ENCODE results near the gene LKAAEAR1. TPM values are rescaled to one million over a fixed set of nuclear protein-coding genes. Genes with fewer than 3 reads are reported as not detected.

LKAAEAR1 gene
- total and polyA plus RNA-seq, 2 of the 13 experiments (the other 11 are each of a cell fraction or from before 2014, with no cell fraction given), result not detected

DNA sequence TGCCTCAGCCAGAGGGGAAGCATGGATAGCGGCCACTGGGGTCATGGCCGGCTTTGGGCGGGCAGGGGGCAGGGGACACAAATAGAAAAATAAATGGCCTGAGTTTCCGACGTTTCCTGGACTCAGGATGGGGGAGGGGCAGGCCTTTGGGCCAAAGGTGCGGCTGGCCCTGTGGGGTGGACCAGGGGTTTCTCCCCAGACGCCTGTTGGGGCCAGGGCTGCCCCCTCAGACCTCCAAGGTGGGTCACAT, 27.6 kb downstream of the LKAAEAR1 start (continued):
- 0 out of 2 replicates have a peak, but pooled peaks have one; percentile 30 for TF ChIP-seq THAP11 (CRISPR knock-in tag; IDR thresholded peaks at IDR 0.05)
- TF ChIP-seq, protein P1, sequence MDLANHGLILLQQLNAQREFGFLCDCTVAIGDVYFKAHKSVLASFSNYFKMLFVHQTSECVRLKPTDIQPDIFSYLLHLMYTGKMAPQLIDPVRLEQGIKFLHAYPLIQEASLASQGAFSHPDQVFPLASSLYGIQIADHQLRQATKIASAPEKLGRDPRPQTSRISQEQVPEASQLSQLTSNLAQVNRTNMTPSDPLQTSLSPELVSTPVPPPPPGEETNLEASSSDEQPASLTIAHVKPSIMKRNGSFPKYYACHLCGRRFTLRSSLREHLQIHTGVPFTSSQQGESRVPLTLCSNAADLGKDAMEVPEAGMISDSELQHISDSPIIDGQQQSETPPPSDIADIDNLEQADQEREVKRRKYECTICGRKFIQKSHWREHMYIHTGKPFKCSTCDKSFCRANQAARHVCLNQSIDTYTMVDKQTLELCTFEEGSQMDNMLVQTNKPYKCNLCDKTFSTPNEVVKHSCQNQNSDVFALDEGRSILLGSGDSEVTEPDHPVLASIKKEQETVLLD (CRISPR knock-in tag; IDR thresholded peaks at IDR 0.05; ENCODE audit: low read depth), result no peak
- TF ChIP-seq MED1 (CRISPR knock-in tag; IDR thresholded peaks at IDR 0.05), result peak; percentile 74; the same call in 1 of the 2 replicates
- TF ChIP-seq, protein P2, sequence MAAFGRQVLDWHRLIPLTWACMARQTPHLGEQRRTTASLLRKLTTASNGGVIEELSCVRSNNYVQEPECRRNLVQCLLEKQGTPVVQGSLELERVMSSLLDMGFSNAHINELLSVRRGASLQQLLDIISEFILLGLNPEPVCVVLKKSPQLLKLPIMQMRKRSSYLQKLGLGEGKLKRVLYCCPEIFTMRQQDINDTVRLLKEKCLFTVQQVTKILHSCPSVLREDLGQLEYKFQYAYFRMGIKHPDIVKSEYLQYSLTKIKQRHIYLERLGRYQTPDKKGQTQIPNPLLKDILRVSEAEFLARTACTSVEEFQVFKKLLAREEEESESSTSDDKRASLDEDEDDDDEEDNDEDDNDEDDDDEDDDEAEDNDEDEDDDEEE (CRISPR knock-in tag; IDR thresholded peaks at IDR 0.05), result no peak
- TF ChIP-seq ZNF878 (CRISPR knock-in tag; IDR thresholded peaks at IDR 0.05), result no peak
- TF ChIP-seq KDM5B (CRISPR knock-in tag; IDR thresholded peaks at IDR 0.05; ENCODE audit: borderline replicate concordance), result no peak
- no peak for TF ChIP-seq DNMT3B (CRISPR knock-in tag; conservative IDR thresholded peaks at IDR 0.05)
- no peak; the same call in 1 of the 2 replicates for TF ChIP-seq ZNF138 (CRISPR knock-in tag; IDR thresholded peaks at IDR 0.05; ENCODE audit: low read depth)
- no peak for TF ChIP-seq KAT2B (IDR thresholded peaks at IDR 0.05; ENCODE audit: borderline replicate concordance, low read depth, low read length)
- no peak for TF ChIP-seq ZFP36 (IDR thresholded peaks at IDR 0.05; ENCODE audit: borderline replicate concordance, low read depth, low read length, partially characterized antibody)
- TF ChIP-seq ATRX (CRISPR knock-in tag; IDR thresholded peaks at IDR 0.05; ENCODE audit: borderline replicate concordance), result no peak
- no peak for TF ChIP-seq ZFP62 (CRISPR knock-in tag; IDR thresholded peaks at IDR 0.05)
- TF ChIP-seq, protein P3, sequence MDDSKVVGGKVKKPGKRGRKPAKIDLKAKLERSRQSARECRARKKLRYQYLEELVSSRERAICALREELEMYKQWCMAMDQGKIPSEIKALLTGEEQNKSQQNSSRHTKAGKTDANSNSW (CRISPR knock-in tag; IDR thresholded peaks at IDR 0.05; ENCODE audit: borderline replicate concordance), result no peak
- no peak; the same call in 1 of the 2 replicates for TF ChIP-seq ZNF326 (CRISPR knock-in tag; IDR thresholded peaks at IDR 0.05; ENCODE audit: borderline replicate concordance)
- TF ChIP-seq, protein P4, sequence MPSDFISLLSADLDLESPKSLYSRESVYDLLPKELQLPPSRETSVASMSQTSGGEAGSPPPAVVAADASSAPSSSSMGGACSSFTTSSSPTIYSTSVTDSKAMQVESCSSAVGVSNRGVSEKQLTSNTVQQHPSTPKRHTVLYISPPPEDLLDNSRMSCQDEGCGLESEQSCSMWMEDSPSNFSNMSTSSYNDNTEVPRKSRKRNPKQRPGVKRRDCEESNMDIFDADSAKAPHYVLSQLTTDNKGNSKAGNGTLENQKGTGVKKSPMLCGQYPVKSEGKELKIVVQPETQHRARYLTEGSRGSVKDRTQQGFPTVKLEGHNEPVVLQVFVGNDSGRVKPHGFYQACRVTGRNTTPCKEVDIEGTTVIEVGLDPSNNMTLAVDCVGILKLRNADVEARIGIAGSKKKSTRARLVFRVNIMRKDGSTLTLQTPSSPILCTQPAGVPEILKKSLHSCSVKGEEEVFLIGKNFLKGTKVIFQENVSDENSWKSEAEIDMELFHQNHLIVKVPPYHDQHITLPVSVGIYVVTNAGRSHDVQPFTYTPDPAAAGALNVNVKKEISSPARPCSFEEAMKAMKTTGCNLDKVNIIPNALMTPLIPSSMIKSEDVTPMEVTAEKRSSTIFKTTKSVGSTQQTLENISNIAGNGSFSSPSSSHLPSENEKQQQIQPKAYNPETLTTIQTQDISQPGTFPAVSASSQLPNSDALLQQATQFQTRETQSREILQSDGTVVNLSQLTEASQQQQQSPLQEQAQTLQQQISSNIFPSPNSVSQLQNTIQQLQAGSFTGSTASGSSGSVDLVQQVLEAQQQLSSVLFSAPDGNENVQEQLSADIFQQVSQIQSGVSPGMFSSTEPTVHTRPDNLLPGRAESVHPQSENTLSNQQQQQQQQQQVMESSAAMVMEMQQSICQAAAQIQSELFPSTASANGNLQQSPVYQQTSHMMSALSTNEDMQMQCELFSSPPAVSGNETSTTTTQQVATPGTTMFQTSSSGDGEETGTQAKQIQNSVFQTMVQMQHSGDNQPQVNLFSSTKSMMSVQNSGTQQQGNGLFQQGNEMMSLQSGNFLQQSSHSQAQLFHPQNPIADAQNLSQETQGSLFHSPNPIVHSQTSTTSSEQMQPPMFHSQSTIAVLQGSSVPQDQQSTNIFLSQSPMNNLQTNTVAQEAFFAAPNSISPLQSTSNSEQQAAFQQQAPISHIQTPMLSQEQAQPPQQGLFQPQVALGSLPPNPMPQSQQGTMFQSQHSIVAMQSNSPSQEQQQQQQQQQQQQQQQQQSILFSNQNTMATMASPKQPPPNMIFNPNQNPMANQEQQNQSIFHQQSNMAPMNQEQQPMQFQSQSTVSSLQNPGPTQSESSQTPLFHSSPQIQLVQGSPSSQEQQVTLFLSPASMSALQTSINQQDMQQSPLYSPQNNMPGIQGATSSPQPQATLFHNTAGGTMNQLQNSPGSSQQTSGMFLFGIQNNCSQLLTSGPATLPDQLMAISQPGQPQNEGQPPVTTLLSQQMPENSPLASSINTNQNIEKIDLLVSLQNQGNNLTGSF (CRISPR knock-in tag; IDR thresholded peaks at IDR 0.05), result no peak
- TF ChIP-seq ZNF777 (CRISPR knock-in tag; IDR thresholded peaks at IDR 0.05), result no peak
- no peak for TF ChIP-seq MAFK (conservative IDR thresholded peaks at IDR 0.05 in 1 of 2, IDR thresholded peaks at IDR 0.05 in 1 of 2; ENCODE audit: low read length in 2 of 2)
- TF ChIP-seq, protein P5, sequence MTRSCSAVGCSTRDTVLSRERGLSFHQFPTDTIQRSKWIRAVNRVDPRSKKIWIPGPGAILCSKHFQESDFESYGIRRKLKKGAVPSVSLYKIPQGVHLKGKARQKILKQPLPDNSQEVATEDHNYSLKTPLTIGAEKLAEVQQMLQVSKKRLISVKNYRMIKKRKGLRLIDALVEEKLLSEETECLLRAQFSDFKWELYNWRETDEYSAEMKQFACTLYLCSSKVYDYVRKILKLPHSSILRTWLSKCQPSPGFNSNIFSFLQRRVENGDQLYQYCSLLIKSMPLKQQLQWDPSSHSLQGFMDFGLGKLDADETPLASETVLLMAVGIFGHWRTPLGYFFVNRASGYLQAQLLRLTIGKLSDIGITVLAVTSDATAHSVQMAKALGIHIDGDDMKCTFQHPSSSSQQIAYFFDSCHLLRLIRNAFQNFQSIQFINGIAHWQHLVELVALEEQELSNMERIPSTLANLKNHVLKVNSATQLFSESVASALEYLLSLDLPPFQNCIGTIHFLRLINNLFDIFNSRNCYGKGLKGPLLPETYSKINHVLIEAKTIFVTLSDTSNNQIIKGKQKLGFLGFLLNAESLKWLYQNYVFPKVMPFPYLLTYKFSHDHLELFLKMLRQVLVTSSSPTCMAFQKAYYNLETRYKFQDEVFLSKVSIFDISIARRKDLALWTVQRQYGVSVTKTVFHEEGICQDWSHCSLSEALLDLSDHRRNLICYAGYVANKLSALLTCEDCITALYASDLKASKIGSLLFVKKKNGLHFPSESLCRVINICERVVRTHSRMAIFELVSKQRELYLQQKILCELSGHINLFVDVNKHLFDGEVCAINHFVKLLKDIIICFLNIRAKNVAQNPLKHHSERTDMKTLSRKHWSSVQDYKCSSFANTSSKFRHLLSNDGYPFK (CRISPR knock-in tag; IDR thresholded peaks at IDR 0.05; ENCODE audit: borderline replicate concordance), result no peak
- TF ChIP-seq ZNF607 (CRISPR knock-in tag; IDR thresholded peaks at IDR 0.05; ENCODE audit: borderline replicate concordance), result no peak
- TF ChIP-seq ZFAT (CRISPR knock-in tag; conservative IDR thresholded peaks at IDR 0.05), result no peak
- TF ChIP-seq ZFY (CRISPR knock-in tag; IDR thresholded peaks at IDR 0.05), result no peak

Measured in HepG2 (cell line).